Activated naive CD4-positive, alpha-beta T cell treated with anti-CD3 and anti-CD28 coated beads, Interleukin-2, amount 50 U/mL, for 16 hours (primary cell): ENCODE measurements around the gene CPEB4.

Experiments used
- DNase-seq: peaks from one replicate; pipeline ENCODE4 v3.0.0-alpha.2; 2020

Gene CPEB4

DNA sequence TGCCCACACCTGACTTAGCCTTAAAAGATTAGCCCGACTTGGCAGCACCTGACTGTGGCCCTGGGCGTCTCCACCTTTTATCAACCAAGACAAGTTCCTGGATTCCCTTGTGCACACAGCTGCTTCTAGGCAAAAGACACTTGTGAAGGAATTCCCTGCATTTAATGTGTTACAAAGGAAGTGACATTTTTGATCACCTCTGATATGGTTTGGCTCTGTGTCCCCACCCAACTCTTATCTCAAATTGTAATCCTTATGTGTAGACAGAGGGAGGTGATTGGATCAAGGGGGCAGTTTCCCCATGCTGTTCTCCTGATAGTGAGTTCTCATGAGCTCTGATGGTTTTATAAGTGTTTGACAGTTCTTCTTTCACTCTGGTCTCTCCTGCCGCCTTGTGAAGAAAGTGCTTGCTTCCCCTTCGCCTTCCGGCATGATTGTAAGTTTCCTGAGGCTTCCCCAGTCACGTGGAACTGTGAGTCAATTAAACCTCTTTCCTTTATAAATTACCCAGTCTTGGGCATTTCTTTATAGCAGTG, 2.6 kb upstream of the CPEB4 start:
- no peak for DNase-seq

DNA sequence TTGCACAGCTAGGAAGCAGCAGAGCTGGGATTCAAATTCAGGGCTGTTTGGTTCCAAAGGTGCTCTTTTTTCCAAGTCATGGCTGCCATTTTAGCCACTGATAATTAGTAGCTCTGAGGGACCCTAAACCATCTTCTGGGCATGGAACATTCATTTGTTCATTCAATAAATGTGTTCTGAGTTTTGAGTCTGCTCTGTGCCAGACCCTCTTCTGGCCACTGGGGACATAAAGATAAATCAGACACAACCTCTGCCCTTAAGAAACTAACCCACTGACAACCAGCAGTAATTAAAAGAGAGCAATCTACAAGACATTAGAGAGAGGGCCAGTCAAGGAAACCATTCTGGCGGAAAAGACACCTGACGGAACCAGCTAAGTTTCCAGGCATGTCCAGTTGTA, 2.0 kb upstream of the CPEB4 start:
- no peak for DNase-seq

DNA sequence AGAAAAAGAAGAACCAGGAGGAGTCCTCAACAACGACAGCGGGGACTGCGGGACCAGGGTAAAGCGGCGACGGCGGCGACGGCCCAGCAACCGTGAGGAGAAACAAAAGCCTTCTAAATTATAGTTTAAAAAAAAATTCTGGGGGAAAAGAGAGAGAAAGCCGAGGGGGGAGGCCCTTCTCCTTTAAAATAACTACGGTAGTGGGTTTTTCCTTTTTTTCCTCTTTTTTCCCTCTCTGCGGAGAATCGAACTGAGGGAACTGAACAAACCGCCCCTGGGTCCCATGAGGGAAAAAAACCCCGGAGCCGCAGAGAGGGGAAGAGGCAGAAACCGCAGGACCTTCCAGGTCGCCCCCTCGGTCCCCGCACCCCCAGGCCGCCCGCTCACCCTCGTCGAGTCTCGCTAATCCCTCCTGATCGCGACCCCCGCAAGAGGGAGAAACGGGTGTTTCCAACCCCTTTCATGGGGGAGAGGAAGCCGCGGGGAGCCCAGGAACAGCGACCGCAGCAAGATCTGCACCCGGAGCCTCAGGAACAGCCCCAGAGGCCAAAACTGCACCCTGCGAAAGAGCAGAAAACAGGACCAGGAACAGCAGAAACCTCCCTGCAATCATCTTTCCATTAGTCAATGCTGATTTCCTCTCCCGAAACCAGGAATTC, 453 bp downstream of the CPEB4 start:
- no peak for DNase-seq

DNA sequence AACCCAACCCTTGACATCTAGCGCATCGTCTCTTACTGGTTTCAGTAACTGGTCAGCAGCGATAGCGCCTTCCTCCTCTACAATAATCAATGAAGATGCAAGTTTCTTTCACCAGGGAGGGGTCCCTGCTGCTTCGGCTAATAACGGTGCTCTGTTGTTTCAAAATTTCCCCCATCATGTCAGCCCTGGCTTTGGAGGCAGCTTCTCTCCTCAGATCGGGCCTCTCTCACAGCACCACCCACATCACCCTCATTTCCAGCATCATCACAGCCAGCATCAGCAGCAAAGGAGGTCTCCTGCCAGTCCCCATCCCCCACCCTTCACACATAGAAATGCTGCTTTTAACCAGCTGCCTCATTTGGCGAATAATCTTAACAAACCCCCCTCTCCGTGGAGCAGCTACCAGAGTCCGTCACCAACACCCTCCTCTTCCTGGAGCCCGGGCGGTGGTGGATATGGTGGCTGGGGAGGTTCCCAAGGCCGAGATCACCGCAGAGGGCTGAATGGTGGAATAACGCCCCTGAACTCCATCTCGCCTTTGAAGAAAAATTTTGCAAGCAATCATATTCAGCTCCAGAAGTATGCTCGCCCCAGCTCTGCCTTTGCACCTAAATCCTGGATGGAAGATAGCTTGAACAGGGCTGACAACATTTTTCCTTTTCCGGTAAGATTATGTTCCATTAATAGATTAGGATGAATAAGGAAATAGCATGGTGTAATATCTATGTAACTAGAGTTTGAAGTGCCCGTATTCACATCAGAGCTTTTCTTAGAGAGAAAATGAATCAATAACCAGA, 2.2 kb downstream of the CPEB4 start:
- DNase-seq = no peak

DNA sequence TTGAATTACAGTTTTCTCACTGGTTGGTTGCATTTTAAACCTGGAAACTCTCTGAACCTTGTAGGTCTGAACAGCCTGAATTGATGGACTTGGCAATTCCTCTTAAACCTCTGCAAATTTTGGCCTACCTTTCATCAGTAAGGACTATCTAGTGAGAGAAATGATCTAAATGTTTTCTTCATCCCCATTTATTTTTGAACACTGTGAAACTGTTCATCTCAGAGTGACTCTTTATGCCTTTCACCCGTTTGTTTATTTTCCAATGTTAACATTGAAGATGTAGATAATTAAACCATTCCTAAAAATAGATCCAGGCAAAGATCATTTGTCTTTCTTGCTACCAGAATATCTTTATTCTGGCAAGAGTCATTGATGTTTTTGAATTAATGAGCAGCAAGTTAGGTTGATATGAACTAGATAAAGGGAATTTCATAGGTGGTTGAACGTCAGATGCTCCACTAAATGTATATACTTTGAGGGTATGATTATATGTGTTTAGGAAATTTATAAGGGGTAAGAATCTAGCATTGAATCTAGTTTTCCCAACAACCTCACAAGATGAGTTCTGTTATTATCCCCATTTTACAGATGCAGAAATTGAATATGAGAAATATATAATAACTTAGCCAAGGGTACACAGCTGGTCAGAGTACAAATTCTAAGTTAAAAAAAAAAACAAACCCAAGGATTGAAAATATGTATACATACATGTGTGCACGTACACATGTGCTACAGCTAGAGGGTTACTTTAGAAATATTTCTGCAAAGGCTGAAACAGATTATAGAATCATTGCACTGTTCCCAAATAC, 3.4 kb downstream of the CPEB4 start:
- DNase-seq = no peak

GRCh38 chr5:173893192-173893561, 5.0 kb downstream of the CPEB4 start:
- DNase-seq = no peak

DNA sequence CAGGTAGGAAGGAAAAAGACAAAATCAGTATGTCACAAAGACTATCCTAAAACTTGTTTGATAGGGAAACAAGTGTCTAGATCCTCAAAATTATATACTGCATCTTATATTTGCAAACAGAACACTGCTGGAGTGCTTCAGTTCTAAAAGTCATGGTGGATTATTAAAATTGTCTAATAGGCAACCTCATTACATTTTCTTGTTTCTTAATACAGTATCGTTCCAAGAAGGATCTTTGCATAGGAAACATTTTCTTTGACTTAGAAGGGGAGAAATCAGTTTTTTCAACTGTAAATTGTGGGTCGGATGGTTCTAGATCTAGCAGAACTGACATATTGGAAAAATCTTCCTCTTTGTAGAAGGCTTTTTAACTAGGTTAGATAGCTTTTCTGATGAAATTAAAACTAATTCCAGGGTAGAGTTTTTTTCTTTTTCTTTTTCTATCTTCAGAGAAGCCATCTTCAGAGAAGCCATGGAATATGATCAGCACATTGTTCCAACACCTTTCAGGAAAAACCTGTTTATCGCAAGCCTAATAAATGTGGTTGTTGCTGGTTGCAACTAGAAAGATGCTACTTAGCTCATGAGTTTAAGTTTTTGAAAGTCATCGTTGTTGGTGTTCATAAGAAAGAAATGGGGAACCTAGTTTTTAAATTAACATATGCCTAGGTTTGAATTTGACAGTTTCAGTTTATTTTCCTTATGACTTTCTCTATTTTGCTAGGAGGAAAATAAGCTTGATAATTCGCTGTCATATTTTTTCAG, 7.4 kb downstream of the CPEB4 start:
- DNase-seq = no peak

DNA sequence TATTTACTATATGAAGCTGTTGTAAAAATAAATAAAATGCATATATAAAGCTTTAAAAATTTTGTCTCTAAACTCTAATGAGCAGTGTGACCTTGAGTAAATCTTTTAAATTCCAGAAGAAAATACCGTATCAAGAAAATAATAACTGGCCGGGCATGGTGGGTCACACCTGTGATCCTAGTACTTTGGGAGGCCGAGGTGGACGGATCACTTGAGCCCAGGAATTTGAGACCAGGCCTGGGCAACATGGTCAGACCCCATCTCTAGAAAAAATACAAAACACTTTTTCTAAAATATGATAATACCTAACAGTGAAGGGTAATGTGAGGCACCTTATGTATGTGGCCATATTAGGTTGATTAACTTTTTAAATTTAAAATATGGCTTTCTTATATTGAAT, 8.5 kb downstream of the CPEB4 start:
- no peak for DNase-seq

- DNase-seq = no peak
Observed at GRCh38 chr5:173901705-173902104, 13.6 kb downstream of the CPEB4 start.

DNA sequence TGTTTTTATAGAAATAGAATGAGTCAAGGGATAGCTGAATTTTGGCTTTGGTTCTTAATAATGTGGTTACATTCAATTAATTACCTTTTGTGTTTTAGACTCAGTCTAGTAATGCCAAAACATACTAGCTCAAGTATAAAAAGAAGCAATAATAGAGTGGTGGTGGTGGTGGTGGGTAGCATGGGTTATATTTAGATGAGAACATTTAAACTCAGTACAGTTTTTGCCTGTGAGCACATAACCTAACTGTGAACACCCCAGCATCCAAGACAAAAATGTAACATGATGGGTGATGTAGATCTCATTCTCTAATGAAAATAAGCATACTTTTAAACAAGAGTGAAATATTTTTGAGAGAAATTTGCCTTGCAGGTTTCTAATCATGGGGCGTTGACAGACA, 14.2 kb downstream of the CPEB4 start:
- no peak for DNase-seq

DNA sequence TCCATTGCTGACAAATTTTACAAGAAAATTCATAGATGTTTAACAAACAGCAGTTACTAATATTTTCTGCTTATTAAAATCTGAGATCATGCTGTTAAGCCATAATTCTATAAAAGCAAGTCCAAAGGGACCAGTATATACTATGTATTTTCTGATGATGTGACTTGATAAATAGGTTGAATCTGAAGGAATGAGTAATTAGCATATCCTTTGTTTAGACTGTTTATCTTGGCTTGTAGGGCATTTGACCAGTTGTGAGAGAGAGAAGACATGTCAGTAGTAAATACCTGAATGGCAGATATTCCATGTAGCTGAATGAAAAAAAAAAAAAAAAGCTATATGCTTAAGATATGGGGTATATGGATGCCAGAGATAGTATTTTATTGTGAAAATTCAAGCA, 14.6 kb downstream of the CPEB4 start:
- no peak for DNase-seq

- DNase-seq = no peak
Observed at GRCh38 chr5:173903396-173904140, 15.4 kb downstream of the CPEB4 start.

DNA sequence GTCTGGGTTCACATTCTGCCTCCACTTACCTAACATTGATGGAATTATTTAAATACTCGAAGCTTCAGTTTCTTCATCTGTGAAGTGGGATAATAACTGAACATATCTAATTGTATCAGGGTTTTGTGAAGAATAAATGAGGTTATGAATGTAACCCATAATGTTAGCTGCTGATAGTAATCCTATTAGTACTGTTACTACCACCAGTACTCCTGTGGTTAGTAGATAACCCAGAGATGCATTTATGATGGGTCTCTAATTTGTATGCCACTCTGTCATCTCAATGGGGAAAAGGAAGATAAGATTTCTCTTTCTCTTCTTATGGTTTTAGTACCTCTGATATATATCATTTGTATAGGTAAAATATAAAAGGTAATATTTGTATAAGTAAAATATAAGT, 16.0 kb downstream of the CPEB4 start:
- no peak for DNase-seq

GRCh38 chr5:173907284-173907683, 19.1 kb downstream of the CPEB4 start:
- DNase-seq = no peak

DNA sequence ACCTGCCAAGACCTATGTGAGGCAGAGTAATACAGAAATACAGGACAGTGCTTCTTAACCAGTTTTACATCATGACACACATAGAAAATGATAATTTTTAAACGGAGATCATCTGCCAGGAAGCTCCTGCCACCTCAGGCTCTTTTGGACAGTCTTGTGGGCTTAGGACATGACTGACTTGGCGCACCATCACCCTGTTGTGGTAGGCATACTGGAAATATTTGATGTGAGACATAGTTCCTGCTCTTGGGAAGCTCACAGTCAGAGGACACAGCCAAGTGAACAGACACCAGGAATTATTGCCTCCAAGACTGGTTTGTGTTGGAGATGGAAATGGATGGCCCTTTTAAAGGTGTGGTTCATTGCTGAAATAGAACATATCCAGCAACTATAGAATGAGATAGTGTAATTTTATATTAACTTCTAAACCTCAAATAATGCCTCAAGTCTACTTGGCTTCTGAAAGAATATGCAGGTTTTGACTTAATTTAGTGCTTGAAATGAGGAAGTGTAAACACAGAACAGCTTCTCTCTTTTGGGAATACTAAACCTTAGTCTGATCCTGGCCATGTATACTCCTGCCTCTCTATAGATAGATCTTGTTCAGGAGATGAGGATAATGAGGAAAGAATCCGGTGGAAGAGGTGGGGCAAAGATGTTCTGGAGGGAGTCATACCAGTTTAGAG, 19.7 kb downstream of the CPEB4 start:
- no peak for DNase-seq

DNA sequence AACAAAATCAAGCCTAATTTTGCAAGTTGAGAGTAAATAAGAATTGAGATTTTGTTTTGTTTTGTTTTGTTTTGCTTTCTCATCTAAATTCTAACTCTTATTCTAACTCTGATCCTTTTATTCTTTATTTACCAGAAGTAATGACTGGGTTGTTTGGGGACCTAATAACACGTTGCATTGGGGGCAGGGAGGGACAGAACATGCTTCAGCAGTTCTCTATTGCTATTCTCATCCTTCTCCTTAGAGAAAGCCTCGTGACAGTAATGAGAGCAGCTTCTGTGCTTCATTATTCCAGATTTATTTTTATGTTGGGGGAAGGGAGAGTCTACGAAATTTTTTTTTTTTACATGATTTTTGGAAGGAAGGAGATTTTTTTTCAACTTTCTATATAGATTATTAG, 21.1 kb downstream of the CPEB4 start:
- no peak for DNase-seq

DNA sequence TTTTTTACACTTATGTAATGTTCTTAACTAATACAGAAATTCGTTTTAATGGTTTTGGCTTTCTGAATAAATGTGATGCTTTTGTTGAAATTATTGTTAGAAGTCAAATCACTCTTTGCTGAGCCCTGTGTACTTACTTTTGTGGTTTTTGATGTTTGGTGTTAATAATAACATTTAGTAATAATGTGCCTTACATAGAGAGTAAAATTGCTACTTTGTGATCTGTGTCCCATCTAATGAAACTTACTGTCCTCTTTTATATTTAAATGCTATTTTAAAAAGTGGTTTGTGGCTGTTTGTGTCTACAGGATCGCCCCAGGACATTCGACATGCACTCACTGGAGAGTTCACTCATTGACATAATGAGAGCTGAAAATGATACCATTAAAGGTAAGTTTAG, 22.1 kb downstream of the CPEB4 start:
- DNase-seq = no peak

GRCh38 chr5:173911623-173912022, 23.5 kb downstream of the CPEB4 start:
- no peak for DNase-seq

DNA sequence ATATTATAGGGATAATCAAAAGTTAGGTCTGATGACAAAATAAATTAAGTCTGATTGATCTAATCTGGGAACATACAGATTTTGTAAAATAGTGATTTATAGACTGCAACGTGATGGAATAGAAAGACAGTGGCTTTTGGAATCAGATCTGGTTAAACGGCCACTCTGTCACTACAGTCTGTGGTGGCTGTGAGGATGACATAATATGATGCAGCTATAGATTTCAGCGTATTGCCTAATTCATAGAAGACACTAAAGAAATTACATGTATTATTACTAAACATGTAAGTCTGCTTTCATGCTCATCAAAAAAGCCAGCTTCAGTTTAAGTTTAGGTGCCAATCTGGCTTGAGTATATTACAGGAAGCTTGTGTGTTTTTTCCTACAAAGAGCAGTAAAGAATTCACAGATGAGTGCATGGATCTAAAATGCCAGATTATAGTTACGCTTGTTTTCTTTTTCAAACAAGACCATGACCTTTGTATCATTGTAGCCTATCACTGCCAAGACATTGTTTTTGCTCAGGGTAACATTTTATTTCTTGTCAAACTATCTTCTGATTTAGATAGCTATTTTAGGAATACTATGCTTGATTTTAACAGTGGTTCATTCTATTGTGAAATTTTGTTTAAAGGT, 25.7 kb downstream of the CPEB4 start:
- DNase-seq = no peak

DNA sequence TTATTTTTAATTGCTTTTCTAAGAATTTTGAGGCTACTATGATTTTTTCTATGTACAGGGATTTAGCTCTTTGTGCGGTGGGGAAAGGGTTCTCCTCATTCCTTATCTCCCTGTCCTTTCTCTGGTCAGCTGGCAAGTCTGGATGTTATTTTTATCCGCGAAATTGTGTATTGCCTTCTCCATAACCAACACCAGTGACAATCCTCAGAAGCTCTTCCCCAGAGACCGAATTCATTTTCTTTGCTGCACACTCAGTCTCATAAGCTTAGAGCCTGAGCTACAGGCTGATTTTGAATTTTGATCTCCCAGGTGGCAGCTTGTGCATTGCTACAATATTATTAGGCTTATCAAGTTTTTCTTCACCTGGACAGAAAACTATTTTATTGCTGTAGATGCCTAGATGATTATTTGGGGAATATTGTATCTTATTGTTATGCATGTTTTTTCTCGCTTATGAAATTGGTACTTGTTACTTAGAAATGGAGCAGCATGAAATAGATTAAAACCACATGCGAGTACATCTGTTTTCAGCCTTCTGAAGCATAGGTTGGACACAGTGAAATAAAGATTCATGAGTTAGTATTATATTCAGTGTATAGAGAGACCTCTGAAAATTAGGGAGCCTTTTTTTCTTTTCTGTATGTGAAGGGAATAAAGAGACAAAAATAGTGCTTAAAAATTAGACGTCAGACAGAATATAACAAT, 27.3 kb downstream of the CPEB4 start:
- no peak for DNase-seq
